Urinary bladder (tissue), 4 donors: ENCODE measurements around the gene CBX3. TPM values are rescaled to one million over a fixed set of nuclear protein-coding genes. Genes with fewer than 3 reads are reported as not detected.
"Not testable (repeated sequence)": the region's sequence is repeated elsewhere in the genome, so short reads cannot be mapped to it uniquely, and the experiment has no call there.

Experiments
- DNase-seq: peaks from one replicate; pipeline ENCODE4 v3.0.0-alpha.2; 2015; ENCODE audit errors: extremely low spot score
- H3K27ac ChIP-seq: one replicate; pipeline ENCODE4 v1.5.1; 2013; ENCODE audit warnings: low read depth, mild to moderate bottlenecking, moderate library complexity
- H3K36me3 ChIP-seq: one replicate; pipeline ENCODE4 v1.6.1; 2013; ENCODE audit warnings: mild to moderate bottlenecking, moderate library complexity; ENCODE audit not compliant: insufficient read depth
- H3K4me1 ChIP-seq: one replicate; pipeline ENCODE4 v1.6.1; 2013; ENCODE audit warnings: mild to moderate bottlenecking, moderate library complexity; ENCODE audit not compliant: insufficient read depth
- H3K4me3 ChIP-seq: one replicate; pipeline ENCODE4 v1.5.1; 2013; ENCODE audit warnings: low read depth, low read length
- WGBS: extraction: QIAGEN DNeasy Blood & Tissue Kit; methylation state at CpG from one replicate; pipeline ENCODE4 v1.1.7; 2013; 5-methylcytosine and 5-hydroxymethylcytosine counted together
- polyA plus RNA-seq: library from polyadenylated mRNA; stranded (reverse); fragments of 200-250 nt; gene quantifications from one replicate; pipeline ENCODE4 v1.2.3, GENCODE V29; 2013
- total RNA-seq: library from RNA; depleted of rRNA; stranded (reverse); fragments of >200 nt; gene quantifications from one replicate; pipeline ENCODE4 v1.2.3, GENCODE V29; 2014
- donor health status: healthy with polysubstance abuse.
- donor health status: healthy.

CBX3 gene
- total and polyA plus RNA-seq, 2 donors = 79.6 to 134 TPM

GRCh38 chr7:26163804-26164203 lies 37.7 kb upstream of the CBX3 start:
- H3K27ac ChIP-seq, DNase-seq: not testable (repeated sequence)
- WGBS = 61% methylated on average over 1 of the region's 1 CpG

GRCh38 chr7:26165950-26166683 lies 35.4 kb upstream of the CBX3 start:
- H3K36me3 ChIP-seq = no peaks in the 10 kb centered on the region
- WGBS = 60% methylated on average over 9 of the region's 9 CpGs

More at GRCh38 chr7:26163804-26164203, 37.7 kb upstream of the CBX3 start:
- not testable (repeated sequence) for H3K36me3 ChIP-seq, H3K4me3 ChIP-seq, H3K4me1 ChIP-seq

GRCh38 chr7:26166684-26167266 lies 34.8 kb upstream of the CBX3 start:
- Histone ChIP-seq H3K36me3 (no peaks in the 10 kb centered on the region), H3K4me1 (no peaks in the 10 kb centered on the region), H3K27ac (no peak overlapping the region), H3K4me3 (no peak overlapping the region)
- WGBS = 81% methylated on average over 5 of the region's 5 CpGs
- no peak for DNase-seq

More at GRCh38 chr7:26165950-26166683, 35.4 kb upstream of the CBX3 start:
- no peaks in the 10 kb centered on the region for H3K4me1 ChIP-seq
- H3K27ac ChIP-seq = no peak overlapping the region
- no peak overlapping the region for H3K4me3 ChIP-seq
- no peak for DNase-seq

- DNase-seq = no peak
- no peaks in the 10 kb centered on the region for H3K4me1 ChIP-seq
- 80% methylated on average over 3 of the region's 3 CpGs for WGBS
Measured at GRCh38 chr7:26167303-26167934, 34.1 kb upstream of the CBX3 start.

GRCh38 chr7:26168458-26169023 lies 33.0 kb upstream of the CBX3 start:
- H3K4me1 ChIP-seq = no peaks in the 10 kb centered on the region
- WGBS = 81% methylated on average over 6 of the region's 6 CpGs
- H3K27ac ChIP-seq = no peak overlapping the region
- no peaks in the 10 kb centered on the region for H3K36me3 ChIP-seq
- H3K4me3 ChIP-seq = no peak overlapping the region
- no peak for DNase-seq

More at GRCh38 chr7:26167303-26167934, 34.1 kb upstream of the CBX3 start:
- no peaks in the 10 kb centered on the region for H3K36me3 ChIP-seq
- H3K27ac ChIP-seq = no peak overlapping the region
- H3K4me3 ChIP-seq = no peak overlapping the region

- 75% methylated on average over 3 of the region's 3 CpGs for WGBS
Measured at GRCh38 chr7:26169271-26169670, 32.3 kb upstream of the CBX3 start.

GRCh38 chr7:26170663-26171062 lies 30.9 kb upstream of the CBX3 start:
- H3K36me3 ChIP-seq = no peaks in the 10 kb centered on the region
- no peak overlapping the region for H3K4me3 ChIP-seq
- H3K27ac ChIP-seq = no peak overlapping the region
- DNase-seq = no peak
- H3K4me1 ChIP-seq = no peaks in the 10 kb centered on the region
- WGBS = 86% methylated on average over 1 of the region's 1 CpG

More at GRCh38 chr7:26169271-26169670, 32.3 kb upstream of the CBX3 start:
- H3K36me3 ChIP-seq = no peaks in the 10 kb centered on the region
- no peak overlapping the region for H3K4me3 ChIP-seq
- no peaks in the 10 kb centered on the region for H3K4me1 ChIP-seq
- H3K27ac ChIP-seq = no peak overlapping the region
- no peak for DNase-seq

GRCh38 chr7:26171601-26172000 lies 29.9 kb upstream of the CBX3 start:
- 93% methylated on average over 2 of the region's 2 CpGs for WGBS
- DNase-seq = no peak
- H3K36me3 ChIP-seq = no peaks in the 10 kb centered on the region
- H3K4me1 ChIP-seq = no peaks in the 10 kb centered on the region
- no peak overlapping the region for H3K27ac ChIP-seq
- no peak overlapping the region for H3K4me3 ChIP-seq

- no peaks in the 10 kb centered on the region for H3K4me1 ChIP-seq
- no peak overlapping the region for H3K4me3 ChIP-seq
- DNase-seq = no peak
- H3K27ac ChIP-seq = no peak overlapping the region
- H3K36me3 ChIP-seq = no peaks in the 10 kb centered on the region
- 97% methylated on average over 1 of the region's 1 CpG for WGBS
Measured at GRCh38 chr7:26172048-26172447, 29.5 kb upstream of the CBX3 start.

GRCh38 chr7:26175903-26176302 lies 25.6 kb upstream of the CBX3 start:
- H3K27ac ChIP-seq, DNase-seq, H3K4me3 ChIP-seq, H3K36me3 ChIP-seq, H3K4me1 ChIP-seq: not testable (repeated sequence)
- 89% methylated on average over 2 of the region's 4 CpGs for WGBS

- not testable (repeated sequence) for H3K36me3 ChIP-seq, H3K4me3 ChIP-seq, H3K27ac ChIP-seq, H3K4me1 ChIP-seq, DNase-seq
- 95% methylated on average over 19 of the region's 26 CpGs for WGBS
Measured at GRCh38 chr7:26176696-26177095, 24.8 kb upstream of the CBX3 start.

- not testable (repeated sequence) for H3K36me3 ChIP-seq, H3K4me3 ChIP-seq, DNase-seq, H3K4me1 ChIP-seq, H3K27ac ChIP-seq
- 94% methylated on average over 20 of the region's 20 CpGs for WGBS
Measured at GRCh38 chr7:26177269-26177668, 24.3 kb upstream of the CBX3 start.

- 86% methylated on average over 7 of the region's 7 CpGs for WGBS
- H3K4me3 ChIP-seq = no peak overlapping the region
- no peak for DNase-seq
- no peaks in the 10 kb centered on the region for H3K4me1 ChIP-seq
- H3K27ac ChIP-seq = no peak overlapping the region
- H3K36me3 ChIP-seq = no peaks in the 10 kb centered on the region
Measured at GRCh38 chr7:26178272-26178960, 23.1 kb upstream of the CBX3 start.
